Upper lobe of right lung (tissue), 1 donor: Measurements from ENCODE around the gene CRAMP1. TPM values are rescaled to one million over a fixed set of nuclear protein-coding genes. Genes with fewer than 3 reads are reported as not detected.

Experiments used
- ATAC-seq: fragments of 200-7000 bp; cut with Tn5 transposase; one replicate; pipeline ENCODE4 v1.9.1; 2020; ENCODE audit warnings: mild to moderate bottlenecking, moderate library complexity
- DNase-seq: peaks from one replicate; pipeline ENCODE4 v3.0.0-alpha.2; 2020
- H3K27ac ChIP-seq: fragments of 200-600 bp; one replicate; pipeline ENCODE4 v1.8.0; 2022
- H3K27me3 ChIP-seq: fragments of 200-600 bp; one replicate; pipeline ENCODE4 v1.8.0; 2022; ENCODE audit warnings: mild to moderate bottlenecking
- H3K36me3 ChIP-seq: fragments of 200-600 bp; one replicate; pipeline ENCODE4 v1.8.0; 2022
- H3K4me1 ChIP-seq: fragments of 200-600 bp; one replicate; pipeline ENCODE4 v1.8.0; 2022
- H3K4me3 ChIP-seq: fragments of 200-600 bp; one replicate; pipeline ENCODE4 v1.8.0; 2022; ENCODE audit warnings: mild to moderate bottlenecking
- H3K9me3 ChIP-seq: fragments of 200-600 bp; one replicate; pipeline ENCODE4 v1.8.0; 2022
- intact Hi-C: fragments of 100-400 bp; cut with DNase I; formaldehyde crosslinking; loops from one replicate; pipeline ENCODE4 v1.11.0; 2022
- total RNA-seq: library from RNA; stranded (reverse); fragmentation: NEBNext Ultra II Directional; extraction: Animal tissue kit (Norgen Biotek cat#: 25700); gene quantifications from one replicate; pipeline ENCODE4 v1.2.1, GENCODE V29; 2021
- TF ChIP-seq, protein P1 (sequence below): fragments of 200-600 bp; IDR thresholded peaks from one replicate; pipeline ENCODE4 v1.8.0; 2022; ENCODE audit warnings: antibody characterized with exemption
- donor health status: DM: no; HTN: yes; CAD: no; lungs with severe emphysema.

CRAMP1 gene
- total RNA-seq, 1 donor from 2014 or later, result 21.4 TPM

DNA sequence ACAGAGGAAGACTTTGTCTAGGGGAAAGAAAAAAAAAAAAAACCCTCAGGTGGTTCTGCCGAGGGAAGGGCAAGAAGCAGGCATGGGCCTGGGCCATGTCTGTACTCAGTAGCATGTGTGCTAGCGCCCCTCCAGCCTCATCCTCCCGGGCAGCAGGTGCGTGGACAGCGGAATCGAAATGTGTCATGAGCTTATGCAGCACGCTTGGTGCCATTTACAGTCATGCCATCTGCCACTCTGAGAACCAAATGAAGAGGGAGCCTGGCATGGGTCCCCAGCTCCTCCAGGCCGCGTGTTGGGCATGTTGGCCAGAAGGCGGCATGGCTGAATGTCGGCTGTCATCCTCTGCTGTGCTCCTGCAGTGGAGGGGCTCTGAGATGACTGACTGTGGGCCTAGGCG, 31.4 kb downstream of the CRAMP1 start:
- TF ChIP-seq, protein P1, sequence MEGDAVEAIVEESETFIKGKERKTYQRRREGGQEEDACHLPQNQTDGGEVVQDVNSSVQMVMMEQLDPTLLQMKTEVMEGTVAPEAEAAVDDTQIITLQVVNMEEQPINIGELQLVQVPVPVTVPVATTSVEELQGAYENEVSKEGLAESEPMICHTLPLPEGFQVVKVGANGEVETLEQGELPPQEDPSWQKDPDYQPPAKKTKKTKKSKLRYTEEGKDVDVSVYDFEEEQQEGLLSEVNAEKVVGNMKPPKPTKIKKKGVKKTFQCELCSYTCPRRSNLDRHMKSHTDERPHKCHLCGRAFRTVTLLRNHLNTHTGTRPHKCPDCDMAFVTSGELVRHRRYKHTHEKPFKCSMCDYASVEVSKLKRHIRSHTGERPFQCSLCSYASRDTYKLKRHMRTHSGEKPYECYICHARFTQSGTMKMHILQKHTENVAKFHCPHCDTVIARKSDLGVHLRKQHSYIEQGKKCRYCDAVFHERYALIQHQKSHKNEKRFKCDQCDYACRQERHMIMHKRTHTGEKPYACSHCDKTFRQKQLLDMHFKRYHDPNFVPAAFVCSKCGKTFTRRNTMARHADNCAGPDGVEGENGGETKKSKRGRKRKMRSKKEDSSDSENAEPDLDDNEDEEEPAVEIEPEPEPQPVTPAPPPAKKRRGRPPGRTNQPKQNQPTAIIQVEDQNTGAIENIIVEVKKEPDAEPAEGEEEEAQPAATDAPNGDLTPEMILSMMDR, result no peak
- H3K36me3 ChIP-seq, result peaks cover 79% of the 10 kb centered on the region
- no peak for ATAC-seq
- no peak overlapping the region for H3K4me3 ChIP-seq
- intact Hi-C loops, result no loop called here
- no peaks in the 10 kb centered on the region for H3K9me3 ChIP-seq
- H3K27ac ChIP-seq, result no peak overlapping the region
- no peak for DNase-seq
- no peaks in the 10 kb centered on the region for H3K27me3 ChIP-seq
- H3K4me1 ChIP-seq, result peaks cover 4% of the 10 kb centered on the region

- H3K4me1 ChIP-seq, result no peaks in the 10 kb centered on the region
- intact Hi-C loops, result no loop called here
- no peak overlapping the region for H3K4me3 ChIP-seq
- ATAC-seq, result no peak
- peaks cover 60% of the 10 kb centered on the region for H3K36me3 ChIP-seq
- no peaks in the 10 kb centered on the region for H3K27me3 ChIP-seq
- H3K9me3 ChIP-seq, result no peaks in the 10 kb centered on the region
- no peak overlapping the region for H3K27ac ChIP-seq
- TF ChIP-seq, protein P1, result no peak
- DNase-seq, result no peak
These were observed 33.9 kb downstream of the CRAMP1 start for GRCh38 chr16:1645914-1646525.

DNA sequence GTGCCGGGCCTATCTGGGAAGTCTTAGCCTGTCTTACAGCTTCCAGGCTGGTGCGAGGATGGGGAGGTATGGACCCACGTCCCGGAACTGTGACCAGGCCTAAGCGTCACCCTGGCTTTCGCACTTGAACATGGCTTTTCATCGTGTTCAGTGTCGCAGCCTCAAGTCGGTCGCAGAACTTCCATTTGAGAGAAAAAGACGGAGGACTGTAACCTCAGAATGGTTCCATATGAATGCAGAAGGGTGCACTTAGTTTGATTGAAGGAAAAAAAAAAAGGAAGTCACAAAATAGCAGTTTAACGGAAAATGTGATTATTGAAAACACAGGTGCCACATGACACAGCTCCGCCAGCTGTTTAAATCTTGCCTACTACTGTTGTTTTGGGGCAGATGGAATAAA, 35.7 kb downstream of the CRAMP1 start:
- TF ChIP-seq, protein P1, result no peak
- Histone ChIP-seq H3K27ac (no peak overlapping the region), H3K4me1 (no peaks in the 10 kb centered on the region), H3K4me3 (no peak overlapping the region), H3K9me3 (no peaks in the 10 kb centered on the region), H3K27me3 (no peaks in the 10 kb centered on the region), H3K36me3 (peaks cover 51% of the 10 kb centered on the region)
- DNase-seq, result no peak
- intact Hi-C loops, result no loop called here
- ATAC-seq, result no peak

GRCh38 chr16:1650131-1650530, 38.0 kb downstream of the CRAMP1 start:
- Histone ChIP-seq H3K27me3 (no peaks in the 10 kb centered on the region), H3K4me3 (no peak overlapping the region), H3K27ac (no peak overlapping the region), H3K4me1 (no peaks in the 10 kb centered on the region), H3K36me3 (peaks cover 55% of the 10 kb centered on the region), H3K9me3 (no peaks in the 10 kb centered on the region)
- TF ChIP-seq, protein P1, result no peak
- intact Hi-C loops, result no loop called here
- DNase-seq (no peak), ATAC-seq (no peak)

GRCh38 chr16:1651094-1651973, 39.2 kb downstream of the CRAMP1 start:
- intact Hi-C loops, result no loop called here
- TF ChIP-seq, protein P1, result no peak
- no peak overlapping the region for H3K4me3 ChIP-seq
- H3K27ac ChIP-seq, result no peak overlapping the region
- no peaks in the 10 kb centered on the region for H3K27me3 ChIP-seq
- no peaks in the 10 kb centered on the region for H3K4me1 ChIP-seq
- no peak for ATAC-seq
- H3K36me3 ChIP-seq, result peaks cover 62% of the 10 kb centered on the region
- DNase-seq, result no peak
- no peaks in the 10 kb centered on the region for H3K9me3 ChIP-seq
